Sigmoid colon (tissue), 7 donors: ENCODE results near the gene LIMS2. TPM values are rescaled to one million over a fixed set of nuclear protein-coding genes. Genes with fewer than 3 reads are reported as not detected.

ENCODE experiments used
- DNase-seq: peaks from one replicate; pipeline ENCODE4 v3.0.0-alpha.2; 2019
- H3K27ac ChIP-seq, 4 donors: fragments of 200-600 bp; sonication (generic); one replicate each; pipeline ENCODE4 v1.5.1; 2016 to 2019; ENCODE audit warnings: mild to moderate bottlenecking in 1 of 4
- H3K27me3 ChIP-seq, 3 donors: fragments of 200-600 bp; sonication (generic); one replicate each; pipeline ENCODE4 v1.5.1; 2019; ENCODE audit warnings: mild to moderate bottlenecking in 1 of 3
- H3K36me3 ChIP-seq, 4 donors: fragments of 200-600 bp; sonication (generic); one replicate each; pipeline ENCODE4 v1.5.1; 2016 to 2019
- H3K4me1 ChIP-seq, 4 donors: fragments of 200-600 bp; sonication (generic); one replicate each; pipeline ENCODE4 v1.5.1; 2017 to 2019
- H3K4me3 ChIP-seq, 4 donors: fragments of 200-600 bp; sonication (generic); one replicate each; pipeline ENCODE4 v1.5.1; 2017 to 2019; ENCODE audit warnings: mild to moderate bottlenecking in 2 of 4, moderate library complexity in 1 of 4
- H3K9me3 ChIP-seq, 4 donors: fragments of 200-600 bp in 3 of 4; sonication (generic) in 3 of 4; one replicate each; pipeline versions ENCODE4 v1.5.1 to v1.6.1; 2013 to 2019
- CTCF ChIP-seq, 4 experiments: fragments of 450-650 bp in 3 of 4; fragments of 200-600 bp in 1 of 4; IDR thresholded peaks; one replicate each; pipeline ENCODE4 v1.5.1; 2016 to 2019; ENCODE audit warnings: antibody characterized with exemption in 4 of 4, mild to moderate bottlenecking in 3 of 4, moderate library complexity in 2 of 4
- EP300 ChIP-seq, 4 donors: sonication (generic); formaldehyde crosslinking; IDR thresholded peaks; one replicate each; pipeline ENCODE4 v1.6.1; 2017; ENCODE audit warnings: antibody characterized with exemption in 4 of 4
- POLR2A ChIP-seq, 2 donors: fragments of 450-650 bp; IDR thresholded peaks; one replicate each; pipeline ENCODE4 v1.6.1; 2016; ENCODE audit warnings: antibody characterized with exemption in 2 of 2, mild to moderate bottlenecking in 2 of 2, moderate library complexity in 2 of 2
- POLR2AphosphoS5 ChIP-seq, 4 donors: sonication (generic); formaldehyde crosslinking; IDR thresholded peaks; one replicate each; pipeline ENCODE4 v1.6.1; 2017; ENCODE audit warnings: antibody characterized with exemption in 4 of 4
- WGBS, 2 donors: extraction: QIAGEN DNeasy Blood & Tissue Kit; methylation state at CpG; one replicate each; pipeline ENCODE4 v1.1.7; 2013; 5-methylcytosine and 5-hydroxymethylcytosine counted together
- intact Hi-C: fragments of 100-400 bp; cut with DNase I; formaldehyde crosslinking; loops from one replicate; pipeline ENCODE4 v1.15.1; 2023
- polyA plus RNA-seq, 3 donors: library from polyadenylated mRNA; stranded (reverse); fragments of 200-250 nt; gene quantifications; one replicate each; pipeline ENCODE4 v1.2.3, GENCODE V29; 2013
- total RNA-seq, 4 donors: library from RNA; depleted of rRNA; stranded (reverse); fragments of >200 nt; gene quantifications; one replicate each; pipeline ENCODE4 v1.1.0, GENCODE V29; 2016
- donor health status: healthy with polysubstance abuse.
- donor health status: Bipolar disorder and iron deficiency.
- donor health status: healthy.

Gene LIMS2
- total and polyA plus RNA-seq, 7 donors = 3.2 to 357 (median 125) TPM

GRCh38 chr2:127597046-127597983, 78.0 kb downstream of the LIMS2 start:
- Histone ChIP-seq H3K36me3 (no peaks in the 10 kb centered on the region), H3K4me1 (no peaks in the 10 kb centered on the region), H3K4me3 (no peak overlapping the region), H3K9me3 (no peaks in the 10 kb centered on the region), H3K27ac (no peak overlapping the region), H3K27me3 (no peaks in the 10 kb centered on the region)
- intact Hi-C loops = no loop called here
- TF ChIP-seq POLR2AphosphoS5 (IDR thresholded peaks at IDR 0.05) = no peak
- no peak for TF ChIP-seq EP300 (IDR thresholded peaks at IDR 0.05)
- no peak for TF ChIP-seq CTCF (IDR thresholded peaks at IDR 0.05)
- no peak for TF ChIP-seq POLR2A (IDR thresholded peaks at IDR 0.05)
- 82 to 92% methylated on average over 17 of the region's 17 CpGs for WGBS, 2 donors
- peak; percentile 43 for DNase-seq

DNA sequence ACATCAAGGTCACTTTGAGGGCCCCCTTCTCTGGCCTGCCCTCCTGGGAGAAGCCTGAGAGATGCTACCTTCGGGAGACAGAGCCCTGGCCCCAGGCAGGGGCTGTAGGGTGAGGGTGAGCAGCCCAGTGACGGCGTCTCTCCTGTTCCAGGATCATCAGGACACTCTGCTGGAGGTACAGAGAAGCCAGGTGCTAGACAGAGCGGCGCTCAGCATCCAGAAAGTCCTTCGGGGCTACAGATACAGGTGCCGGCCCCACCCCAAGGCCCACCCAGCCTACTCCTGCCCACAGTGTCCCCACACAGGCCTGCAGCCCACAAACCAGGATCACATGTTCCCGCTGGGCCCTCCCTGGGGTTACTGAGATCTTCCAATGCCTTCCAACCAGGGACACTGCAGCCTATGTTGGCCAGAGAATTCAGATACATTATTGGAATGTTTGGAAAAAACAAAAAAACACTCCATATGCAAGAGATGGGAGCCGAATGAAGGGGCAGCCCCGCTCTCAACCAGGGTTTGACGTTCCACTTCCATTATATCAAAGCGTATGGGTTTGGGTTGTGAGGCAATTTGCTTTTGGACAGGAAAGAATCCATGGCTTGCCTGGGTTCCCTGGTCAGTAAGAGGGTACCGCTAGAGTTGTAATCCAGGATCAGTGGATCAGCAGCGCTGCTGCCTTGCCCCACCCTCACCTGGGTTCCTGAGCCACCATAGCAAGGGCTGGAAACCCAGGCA, 78.9 kb downstream of the LIMS2 start:
- intact Hi-C loops = no loop called here
- Histone ChIP-seq H3K4me3 (no peak overlapping the region), H3K36me3 (no peaks in the 10 kb centered on the region), H3K27me3 (no peaks in the 10 kb centered on the region), H3K9me3 (no peaks in the 10 kb centered on the region), H3K27ac (no peak overlapping the region), H3K4me1 (no peaks in the 10 kb centered on the region)
- TF ChIP-seq CTCF (IDR thresholded peaks at IDR 0.05) (no peak), EP300 (IDR thresholded peaks at IDR 0.05) (no peak), POLR2A (IDR thresholded peaks at IDR 0.05) (no peak), POLR2AphosphoS5 (IDR thresholded peaks at IDR 0.05) (no peak)
- peak; percentile 25 for DNase-seq
- WGBS, 2 donors = 95 to 96% methylated on average over 14 of the region's 14 CpGs

GRCh38 chr2:127594116-127594591, 81.2 kb downstream of the LIMS2 start:
- H3K27me3 ChIP-seq = no peaks in the 10 kb centered on the region
- intact Hi-C loops = loop anchor here (5.0 kb wide), 1 partner anchor 218 kb away; the partner anchor contains the start of gene WDR33
- no peaks in the 10 kb centered on the region for H3K36me3 ChIP-seq
- H3K9me3 ChIP-seq = no peaks in the 10 kb centered on the region
- H3K4me3 ChIP-seq = no peak overlapping the region
- no peaks in the 10 kb centered on the region for H3K4me1 ChIP-seq
- no peak for DNase-seq
- H3K27ac ChIP-seq = no peak overlapping the region
- WGBS, 2 donors = 94 to 96% methylated on average over 10 of the region's 10 CpGs
- TF ChIP-seq POLR2AphosphoS5 (IDR thresholded peaks at IDR 0.05) (no peak), EP300 (IDR thresholded peaks at IDR 0.05) (no peak), CTCF (IDR thresholded peaks at IDR 0.05) (no peak), POLR2A (IDR thresholded peaks at IDR 0.05) (no peak)

- Histone ChIP-seq H3K9me3 (no peaks in the 10 kb centered on the region), H3K27me3 (no peaks in the 10 kb centered on the region), H3K27ac (no peak overlapping the region), H3K36me3 (no peaks in the 10 kb centered on the region), H3K4me3 (no peak overlapping the region), H3K4me1 (no peaks in the 10 kb centered on the region)
- TF ChIP-seq EP300 (IDR thresholded peaks at IDR 0.05) (no peak), CTCF (IDR thresholded peaks at IDR 0.05) (no peak), POLR2AphosphoS5 (IDR thresholded peaks at IDR 0.05) (no peak), POLR2A (IDR thresholded peaks at IDR 0.05) (no peak)
- intact Hi-C loops = loop anchor here (5.0 kb wide), 1 partner anchor 219 kb away; the partner anchor contains the start of gene WDR33
- 89 to 93% methylated on average over 27 of the region's 27 CpGs for WGBS, 2 donors
- no peak for DNase-seq
Observed at GRCh38 chr2:127593228-127594115, 81.9 kb downstream of the LIMS2 start.
